ENCODE data around the gene PTPRK. TPM values are rescaled to one million over a fixed set of nuclear protein-coding genes. Genes with fewer than 3 reads are reported as not detected.

PTPRK gene
- total RNA-seq, 1 donor, result 70.2 TPM

GRCh38 chr6:127938701-127939100 lies 581.7 kb downstream of the PTPRK start:
- DNase-seq (ENCODE audit: low read depth), result peak; percentile 67
- TF ChIP-seq CTCF (IDR thresholded peaks at IDR 0.05; ENCODE audit: insufficient read depth, low read length), result no peak
- H3K4me3 ChIP-seq (ENCODE audit: low read depth, low read length), result no peak overlapping the region

- TF ChIP-seq CTCF (IDR thresholded peaks at IDR 0.05; ENCODE audit: insufficient read depth, low read length), result no peak
- DNase-seq (ENCODE audit: low read depth), result no peak
- H3K4me3 ChIP-seq (ENCODE audit: low read depth, low read length), result no peak overlapping the region
These were observed 582.7 kb downstream of the PTPRK start for GRCh38 chr6:127937747-127938146.

GRCh38 chr6:127937102-127937501 lies 583.3 kb downstream of the PTPRK start:
- peak; percentile 9 for DNase-seq (ENCODE audit: low read depth)
- no peak for TF ChIP-seq CTCF (IDR thresholded peaks at IDR 0.05; ENCODE audit: insufficient read depth, low read length)
- no peak overlapping the region for H3K4me3 ChIP-seq (ENCODE audit: low read depth, low read length)

GRCh38 chr6:127934956-127935355 lies 585.4 kb downstream of the PTPRK start:
- no peak for DNase-seq (ENCODE audit: low read depth)
- no peak overlapping the region for H3K4me3 ChIP-seq (ENCODE audit: low read depth, low read length)
- TF ChIP-seq CTCF (IDR thresholded peaks at IDR 0.05; ENCODE audit: insufficient read depth, low read length), result no peak

GRCh38 chr6:127933852-127934840 lies 586.3 kb downstream of the PTPRK start:
- DNase-seq (ENCODE audit: low read depth), result no peak
- no peak overlapping the region for H3K4me3 ChIP-seq (ENCODE audit: low read depth, low read length)
- TF ChIP-seq CTCF (IDR thresholded peaks at IDR 0.05; ENCODE audit: insufficient read depth, low read length), result no peak

GRCh38 chr6:127933137-127933536 lies 587.3 kb downstream of the PTPRK start:
- no peak for DNase-seq (ENCODE audit: low read depth)
- H3K4me3 ChIP-seq (ENCODE audit: low read depth, low read length), result no peak overlapping the region
- TF ChIP-seq CTCF (IDR thresholded peaks at IDR 0.05; ENCODE audit: insufficient read depth, low read length), result no peak
